ENCODE data around the gene HTR6.

DNA sequence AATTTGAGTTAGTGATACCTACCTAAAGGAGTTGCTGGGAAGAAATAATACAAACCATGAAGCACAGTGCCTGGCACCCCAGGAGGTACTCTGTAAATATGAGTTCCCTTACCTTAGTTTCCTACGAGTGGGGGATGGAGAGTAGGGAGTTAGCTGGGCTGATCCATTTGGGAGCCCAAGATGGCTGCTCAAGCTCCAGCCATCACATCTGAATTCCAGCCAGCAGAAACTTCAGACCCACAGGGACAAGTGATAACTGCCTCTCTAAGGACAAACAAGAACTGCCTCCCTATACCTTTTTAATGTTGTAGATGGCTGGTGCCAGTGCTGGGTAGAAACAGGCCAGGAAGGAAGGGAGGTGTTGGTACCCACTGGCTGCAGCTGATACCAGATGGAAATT is 22.7 kb downstream of the HTR6 start:
- TF ChIP-seq, protein P1, sequence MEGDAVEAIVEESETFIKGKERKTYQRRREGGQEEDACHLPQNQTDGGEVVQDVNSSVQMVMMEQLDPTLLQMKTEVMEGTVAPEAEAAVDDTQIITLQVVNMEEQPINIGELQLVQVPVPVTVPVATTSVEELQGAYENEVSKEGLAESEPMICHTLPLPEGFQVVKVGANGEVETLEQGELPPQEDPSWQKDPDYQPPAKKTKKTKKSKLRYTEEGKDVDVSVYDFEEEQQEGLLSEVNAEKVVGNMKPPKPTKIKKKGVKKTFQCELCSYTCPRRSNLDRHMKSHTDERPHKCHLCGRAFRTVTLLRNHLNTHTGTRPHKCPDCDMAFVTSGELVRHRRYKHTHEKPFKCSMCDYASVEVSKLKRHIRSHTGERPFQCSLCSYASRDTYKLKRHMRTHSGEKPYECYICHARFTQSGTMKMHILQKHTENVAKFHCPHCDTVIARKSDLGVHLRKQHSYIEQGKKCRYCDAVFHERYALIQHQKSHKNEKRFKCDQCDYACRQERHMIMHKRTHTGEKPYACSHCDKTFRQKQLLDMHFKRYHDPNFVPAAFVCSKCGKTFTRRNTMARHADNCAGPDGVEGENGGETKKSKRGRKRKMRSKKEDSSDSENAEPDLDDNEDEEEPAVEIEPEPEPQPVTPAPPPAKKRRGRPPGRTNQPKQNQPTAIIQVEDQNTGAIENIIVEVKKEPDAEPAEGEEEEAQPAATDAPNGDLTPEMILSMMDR (optimal IDR thresholded peaks at IDR 0.05 in 1 of 3, IDR thresholded peaks at IDR 0.05 in 1 of 3, conservative IDR thresholded peaks at IDR 0.05 in 1 of 3; ENCODE audit: extremely low read depth in 1 of 3, insufficient read depth in 2 of 3, low read length in 3 of 3) = no peak
- no peak for TF ChIP-seq EZH2 (IDR thresholded peaks at IDR 0.05; ENCODE audit: low read length)

Measured in keratinocyte (primary cell).